K562 (cell line): ENCODE data around the gene FABP3. TPM values are rescaled to one million over a fixed set of nuclear protein-coding genes. Genes with fewer than 3 reads are reported as not detected.

Experiments
- ATAC-seq: fragments of 200-7000 bp; cut with Tn5 transposase; 3 replicates; pipeline ENCODE4 v1.9.1; 2020; ENCODE audit warnings: moderate library complexity
- BruUV-seq: library from RNA; stranded (reverse); fragments of 400-500 nt; replicated peaks from 2 replicates; lab custom pipeline; 2021; lab: Mats Ljungman, UMichigan
- CTCF ChIA-PET: fragments of 300-600 bp; formaldehyde crosslinking; extraction: SDS; loops from one replicate; lab custom pipeline; 2021; ENCODE audit warnings: low intra/inter-chr PET ratio; lab: Yijun Ruan, JAX
- POLR2A ChIA-PET: fragments of 300-600, 350-650 bp; sonication (Branson Sonifier 250); formaldehyde crosslinking; extraction: SDS; loops from one replicate; lab custom pipeline; 2021; ENCODE audit warnings: antibody characterized with exemption, inconsistent platforms; lab: Yijun Ruan, JAX
- DNase-seq, 4 experiments: peaks; one replicate each; pipeline versions ENCODE4 v3.0.0 to v3.0.0-alpha.2; 2011 to 2018; ENCODE audit warnings: low spot score in 3 of 4, mixed read lengths in 3 of 4; ENCODE audit errors: extremely low read depth in 1 of 4
- FAIRE-seq: peaks from 2 replicates; lab custom pipeline; 2011; peaks lifted over from hg19 to GRCh38; lab: Jason Lieb, UNC
- H2AFZ ChIP-seq: 2 replicates; pipeline ENCODE4 v1.6.0; 2011; ENCODE audit warnings: low read depth, low read length, control low read depth, inconsistent platforms
- H3K27ac ChIP-seq: fragments of 200-600 bp; 3 replicates; pipeline ENCODE4 v1.8.0; 2011; ENCODE audit warnings: low read depth, mild to moderate bottlenecking, control low read depth, inconsistent platforms, low read length, moderate library complexity, mixed read lengths; ENCODE audit errors: extremely low read depth
- H3K27me3 ChIP-seq, 2 experiments: fragments of 300-600 bp in 1 of 2; 2 replicates in 1 of 2; 3 replicates in 1 of 2; pipeline versions ENCODE4 v1.6.0 to v1.8.0; 2011; ENCODE audit warnings: inconsistent platforms in 2 of 2, low read length in 2 of 2, mild to moderate bottlenecking in 1 of 2, mixed read lengths in 1 of 2, moderate library complexity in 1 of 2; ENCODE audit not compliant: control insufficient read depth in 2 of 2, insufficient read depth in 2 of 2
- H3K36me3 ChIP-seq: fragments of 300-600 bp; 3 replicates; pipeline ENCODE4 v1.8.0; 2011; ENCODE audit warnings: mild to moderate bottlenecking, low read length, inconsistent platforms; ENCODE audit not compliant: control insufficient read depth, insufficient read depth
- H3K4me1 ChIP-seq, 2 experiments: fragments of 200-600 bp in 1 of 2; replicated peaks in 1 of 2; 2 replicates in 1 of 2; 3 replicates in 1 of 2; pipeline versions ENCODE4 v1.5.1 to v1.8.0; 2011; ENCODE audit warnings: inconsistent platforms in 2 of 2, low read length in 2 of 2, mild to moderate bottlenecking in 1 of 2, mixed read lengths in 1 of 2, moderate library complexity in 1 of 2; ENCODE audit not compliant: control insufficient read depth in 2 of 2, insufficient read depth in 2 of 2
- H3K4me2 ChIP-seq: 2 replicates; pipeline ENCODE4 v1.6.1; 2011; ENCODE audit warnings: low read length, control low read depth, inconsistent platforms, mixed read lengths; ENCODE audit not compliant: insufficient read depth
- H3K4me3 ChIP-seq: fragments of 200-600 bp; sonication (generic), shearing (Covaris generic); 2 replicates; pipeline ENCODE4 v1.5.1; 2016; ENCODE audit warnings: control low read depth, inconsistent platforms
- H3K79me2 ChIP-seq: fragments of 200-600 bp; 3 replicates; pipeline ENCODE4 v1.8.0; 2011; ENCODE audit warnings: low read length, inconsistent platforms; ENCODE audit not compliant: control insufficient read depth, insufficient read depth
- H3K9ac ChIP-seq, 2 experiments: 2 replicates each; pipeline versions ENCODE4 v1.6.0 to v1.6.1; 2011; ENCODE audit warnings: low read depth in 2 of 2, low read length in 2 of 2, control low read depth in 1 of 2, inconsistent platforms in 1 of 2, mild to moderate bottlenecking in 1 of 2, mixed read lengths in 1 of 2; ENCODE audit not compliant: insufficient read depth in 1 of 2
- H3K9me1 ChIP-seq: one replicate; pipeline ENCODE4 v1.6.0; 2011; ENCODE audit warnings: inconsistent platforms, mild to moderate bottlenecking, low read length, moderate library complexity; ENCODE audit not compliant: control insufficient read depth, insufficient read depth
- H3K9me3 ChIP-seq: replicated peaks from 2 replicates; pipeline ENCODE4 v1.5.1; 2011; ENCODE audit warnings: low read depth, low read length, inconsistent platforms; ENCODE audit not compliant: control insufficient read depth, insufficient read depth
- H4K20me1 ChIP-seq: replicated peaks from 2 replicates; pipeline ENCODE4 v1.6.1; 2011; ENCODE audit warnings: low read length, inconsistent platforms, mixed read lengths; ENCODE audit not compliant: control insufficient read depth, insufficient read depth
- HIVEP1 ChIP-seq: fragments of 250-450 bp; sonication (Bioruptor Pico); IDR thresholded peaks from 2 replicates; pipeline ENCODE4 v1.4.0; 2020; ENCODE audit warnings: mild to moderate bottlenecking
- NCOA2 ChIP-seq, 2 experiments: fragments of 450-650 bp; IDR thresholded peaks; 2 replicates each; pipeline ENCODE4 v1.6.1; 2018; ENCODE audit warnings: mild to moderate bottlenecking in 2 of 2, moderate library complexity in 1 of 2; ENCODE audit not compliant: partially characterized antibody in 2 of 2
- NONO ChIP-seq, 2 experiments: fragments of 200-400 bp in 1 of 2; fragments of 450-650 bp in 1 of 2; formaldehyde crosslinking in 1 of 2; IDR thresholded peaks; 2 replicates each; pipeline ENCODE4 v1.6.1; 2017; ENCODE audit warnings: low read depth in 2 of 2, mild to moderate bottlenecking in 2 of 2, moderate library complexity in 2 of 2, low read length in 1 of 2
- PRMT5 ChIP-seq: sonication (generic); formaldehyde crosslinking; IDR thresholded peaks from 2 replicates; pipeline ENCODE4 v1.5.0; 2020; ENCODE audit warnings: missing genetic modification reagents
- RBM25 ChIP-seq: fragments of 200-400 bp; formaldehyde crosslinking; IDR thresholded peaks from 2 replicates; pipeline ENCODE4 v1.6.1; 2018; ENCODE audit warnings: low read length, low read depth, moderate library complexity; ENCODE audit not compliant: severe bottlenecking
- SMAD2 ChIP-seq: fragments of 150-350 bp; IDR thresholded peaks from 2 replicates; pipeline ENCODE4 v1.6.1; 2014; ENCODE audit warnings: low read depth, mild to moderate bottlenecking, low read length
- SP2 ChIP-seq: IDR thresholded peaks from 2 replicates; pipeline ENCODE4 v1.6.1; 2011; ENCODE audit warnings: mild to moderate bottlenecking, low read depth, low read length, moderate library complexity; ENCODE audit not compliant: poor library complexity, severe bottlenecking; ENCODE audit errors: extremely low read depth
- TFAM ChIP-seq: fragments of 250-450 bp; sonication (Bioruptor Pico); conservative IDR thresholded peaks from 2 replicates; pipeline ENCODE4 v1.5.0; 2021; ENCODE audit warnings: mild to moderate bottlenecking, moderate library complexity
- TGIF2 ChIP-seq: sonication (generic); formaldehyde crosslinking; IDR thresholded peaks from 2 replicates; pipeline ENCODE4 v1.8.1; 2022; ENCODE audit warnings: mild to moderate bottlenecking, missing genetic modification reagents, moderate library complexity
- ZEB2 ChIP-seq: fragments of 450-650 bp; IDR thresholded peaks from 2 replicates; pipeline ENCODE4 v1.6.1; 2016
- ZNF764 ChIP-seq: fragments of 250-450 bp; sonication (Bioruptor Pico); IDR thresholded peaks from 2 replicates; pipeline ENCODE4 v1.4.0; 2020; ENCODE audit warnings: low read depth, mild to moderate bottlenecking, moderate library complexity
- WGBS: fragments of 100-300 bp; shearing (Covaris generic); methylation state at CpG from one replicate; pipeline ENCODE4 v1.1.6; 2016; ENCODE audit warnings: low coverage, mixed read lengths; ENCODE audit not compliant: insufficient coverage; ENCODE audit errors: missing lambda C conversion rate; 5-methylcytosine and 5-hydroxymethylcytosine counted together
- in situ Hi-C: fragments of 300-500 bp; cut with MboI; formaldehyde crosslinking; loops from 4 replicates; pipeline ENCODE4 v1.15.0; 2018; ENCODE audit warnings: inconsistent platforms, mixed read lengths
- intact Hi-C: fragments of 100-400 bp; cut with micrococcal nuclease; formaldehyde crosslinking; loops from 2 replicates; pipeline ENCODE4 v1.14.2; 2022
- polyA plus RNA-seq, 8 experiments: library from polyadenylated mRNA; depleted of rRNA in 4 of 8; stranded (reverse) in 5 of 8; unstranded in 3 of 8; fragments of >200 nt; fragmentation: Nextera tagmentation in 2 of 8; fragmentation: Illumina TruSeq in 1 of 8; extraction: Ambion mirVana in 2 of 8; extraction: Trizol in 1 of 8; gene quantifications; 2 replicates each; pipeline versions ENCODE4 v1.2.1 to v1.2.3, GENCODE V29; 2011 to 2014; ENCODE audit warnings: inconsistent platforms in 1 of 8, missing spikeins in 1 of 8
- total RNA-seq, 7 experiments: library from RNA; depleted of rRNA in 6 of 7; stranded (reverse); fragments of >200 nt in 6 of 7; fragmentation: Illumina TruSeq in 2 of 7; extraction: Trizol in 2 of 7; gene quantifications; 2 replicates each; pipeline versions ENCODE4 v1.2.1 to v1.2.3, GENCODE V29; 2011 to 2021; ENCODE audit warnings: low replicate concordance in 1 of 7
- TF ChIP-seq, protein P1 (sequence below): fragments of 250-450 bp; sonication (Bioruptor Pico); IDR thresholded peaks from 2 replicates; pipeline ENCODE4 v1.5.0; 2021
- TF ChIP-seq, protein P2 (sequence below), 2 experiments: fragments of 450-650 bp in 1 of 2; sonication (generic) in 1 of 2; formaldehyde crosslinking; conservative IDR thresholded peaks; 2 replicates each; pipeline versions ENCODE4 v1.4.0 to v1.8.1; 2020 to 2022; ENCODE audit warnings: mild to moderate bottlenecking in 1 of 2, missing genetic modification reagents in 1 of 2

The FABP3 gene
- total and polyA plus RNA-seq, 9 of the 15 experiments (the other 6 are each of a cell fraction or from before 2014, with no cell fraction given), result 0.22 TPM; not detected in 8

DNA sequence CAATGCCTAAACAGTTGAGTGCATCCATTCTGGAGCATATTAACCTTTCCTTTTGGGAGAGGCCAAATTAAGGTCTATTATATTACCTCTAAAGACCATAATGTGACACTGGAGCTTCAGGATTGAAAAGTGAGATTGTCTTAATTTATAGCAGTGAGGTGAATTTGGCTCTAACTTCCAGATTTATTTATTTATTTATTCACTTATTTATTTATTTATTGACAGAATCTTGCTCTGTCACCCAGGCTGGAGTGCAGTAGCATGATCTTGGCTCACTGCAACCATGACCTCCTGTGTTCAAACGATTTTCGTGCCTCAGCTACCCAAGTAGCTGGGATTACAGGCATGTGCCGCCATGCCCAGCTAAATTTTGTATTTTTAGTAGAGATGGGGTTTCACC is 57.0 kb downstream of the FABP3 start:
- 81% methylated on average over 3 of the region's 3 CpGs for WGBS
- no peaks in the 10 kb centered on the region for H3K9me3 ChIP-seq
- H3K4me2 ChIP-seq, result no peak overlapping the region
- BruUV-seq, result no TSS peak
- peaks cover 84% of the 10 kb centered on the region for H3K36me3 ChIP-seq
- CTCF ChIA-PET, result no interaction called here
- H4K20me1 ChIP-seq, result no peaks in the 10 kb centered on the region
- no peak for DNase-seq
- in situ Hi-C loops, result no loop called here
- no peak for FAIRE-seq
- TF ChIP-seq SMAD2 (no peak), NONO (IDR thresholded peaks at IDR 0.05; ENCODE audit: low read depth in 2 of 2, low read length in 1 of 2) (no peak), NCOA2 (IDR thresholded peaks at IDR 0.05; ENCODE audit: partially characterized antibody in 2 of 2) (no peak), SP2 (no peak), PRMT5 (CRISPR knock-in tag) (no peak), ZEB2 (no peak), HIVEP1 (CRISPR knock-in tag) (no peak), RBM25 (no peak), TFAM (CRISPR knock-in tag) (no peak), ZNF764 (no peak), TGIF2 (CRISPR knock-in tag) (no peak)
- TF ChIP-seq, protein P1, sequence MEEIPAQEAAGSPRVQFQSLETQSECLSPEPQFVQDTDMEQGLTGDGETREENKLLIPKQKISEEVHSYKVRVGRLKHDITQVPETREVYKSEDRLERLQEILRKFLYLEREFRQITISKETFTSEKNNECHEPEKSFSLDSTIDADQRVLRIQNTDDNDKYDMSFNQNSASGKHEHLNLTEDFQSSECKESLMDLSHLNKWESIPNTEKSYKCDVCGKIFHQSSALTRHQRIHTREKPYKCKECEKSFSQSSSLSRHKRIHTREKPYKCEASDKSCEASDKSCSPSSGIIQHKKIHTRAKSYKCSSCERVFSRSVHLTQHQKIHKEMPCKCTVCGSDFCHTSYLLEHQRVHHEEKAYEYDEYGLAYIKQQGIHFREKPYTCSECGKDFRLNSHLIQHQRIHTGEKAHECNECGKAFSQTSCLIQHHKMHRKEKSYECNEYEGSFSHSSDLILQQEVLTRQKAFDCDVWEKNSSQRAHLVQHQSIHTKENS (CRISPR knock-in tag), result no peak
- TF ChIP-seq, protein P2, sequence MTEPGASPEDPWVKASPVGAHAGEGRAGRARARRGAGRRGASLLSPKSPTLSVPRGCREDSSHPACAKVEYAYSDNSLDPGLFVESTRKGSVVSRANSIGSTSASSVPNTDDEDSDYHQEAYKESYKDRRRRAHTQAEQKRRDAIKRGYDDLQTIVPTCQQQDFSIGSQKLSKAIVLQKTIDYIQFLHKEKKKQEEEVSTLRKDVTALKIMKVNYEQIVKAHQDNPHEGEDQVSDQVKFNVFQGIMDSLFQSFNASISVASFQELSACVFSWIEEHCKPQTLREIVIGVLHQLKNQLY (CRISPR knock-in tag; conservative IDR thresholded peaks at IDR 0.05), result no peak
- TF ChIP-seq, all 486 proteins: peak for 0
- Histone ChIP-seq H3K4me1 (no peaks in the 10 kb centered on the region), H3K27ac (no peak overlapping the region), H2AFZ (no peak overlapping the region), H3K9me1 (no peaks in the 10 kb centered on the region), H3K9ac (no peak overlapping the region), H3K4me3 (no peak overlapping the region), H3K79me2 (no peaks in the 10 kb centered on the region), H3K27me3 (no peaks in the 10 kb centered on the region)
- POLR2A ChIA-PET, result interaction anchor here (0.6 to 1.7 kb wide), 5 partner anchors 11 to 1798 kb away, joined by 3 to 4 read pairs (median 3); no protein-coding TSS in a partner anchor
- intact Hi-C loops, result no loop called here
- ATAC-seq, result no peak

Other genes with a start within 250 kb of the FABP3 start
- 0.05 TPM in 1 of 2 replicates, not detected in the other for gene NKAIN1, start 133.2 kb downstream of the FABP3 start, total RNA-seq (2014; rRNA removed)
- gene NKAIN1, start 133.2 kb downstream of the FABP3 start, total RNA-seq (2014; rRNA removed; fragmentation: Illumina TruSeq; extraction: Trizol), result not detected in 2 replicates
- 0.08 TPM in 1 of 2 replicates, not detected in the other for gene NKAIN1, start 133.2 kb downstream of the FABP3 start, total RNA-seq (2015; rRNA removed; fragmentation: Illumina TruSeq; extraction: Trizol)
- 0.22 TPM in 1 of 2 replicates, not detected in the other for gene NKAIN1, start 133.2 kb downstream of the FABP3 start, total RNA-seq (2021)
- gene NKAIN1, start 133.2 kb downstream of the FABP3 start, polyA plus RNA-seq (2011; rRNA removed), result 0.04 TPM in 2 replicates
- 0.07 and 0.13 TPM in 2 replicates for gene NKAIN1, start 133.2 kb downstream of the FABP3 start, polyA plus RNA-seq (2014; fragmentation: Illumina TruSeq; extraction: Trizol)
- under 1 TPM in 1 of 2 experiments, not detected in 1; 0.03 TPM for gene NKAIN1, start 133.2 kb downstream of the FABP3 start, polyA plus RNA-seq (2014; fragmentation: Nextera tagmentation; extraction: Ambion mirVana)
- 0.04 TPM in 1 of 2 replicates, not detected in the other for gene NKAIN1, start 133.2 kb downstream of the FABP3 start, polyA plus RNA-seq (2014; rRNA removed)
- gene SNRNP40, start 76.3 kb downstream of the FABP3 start, total RNA-seq (2014; rRNA removed), result 278 and 343 TPM in 2 replicates
- 198 and 205 TPM in 2 replicates for gene SNRNP40, start 76.3 kb downstream of the FABP3 start, total RNA-seq (2014; rRNA removed; fragmentation: Illumina TruSeq; extraction: Trizol)
- gene SNRNP40, start 76.3 kb downstream of the FABP3 start, total RNA-seq (2015; rRNA removed; fragmentation: Illumina TruSeq; extraction: Trizol), result 192 and 193 TPM in 2 replicates
- gene SNRNP40, start 76.3 kb downstream of the FABP3 start, total RNA-seq (2021), result 163 and 164 TPM in 2 replicates
- gene SNRNP40, start 76.3 kb downstream of the FABP3 start, polyA plus RNA-seq (2011; rRNA removed), result 184 and 230 TPM in 2 replicates
- 147 and 155 TPM in 2 replicates for gene SNRNP40, start 76.3 kb downstream of the FABP3 start, polyA plus RNA-seq (2014; fragmentation: Illumina TruSeq; extraction: Trizol)
- 10 to 100 TPM; 48.7 to 58.0 TPM for gene SNRNP40, start 76.3 kb downstream of the FABP3 start, polyA plus RNA-seq (2014; fragmentation: Nextera tagmentation; extraction: Ambion mirVana)
- gene SNRNP40, start 76.3 kb downstream of the FABP3 start, polyA plus RNA-seq (2014; rRNA removed), result 158 and 209 TPM in 2 replicates
- 49.7 and 52.9 TPM in 2 replicates for gene ZCCHC17, start 76.0 kb downstream of the FABP3 start, total RNA-seq (2014; rRNA removed)
- gene ZCCHC17, start 76.0 kb downstream of the FABP3 start, total RNA-seq (2014; rRNA removed; fragmentation: Illumina TruSeq; extraction: Trizol), result 74.7 and 89.2 TPM in 2 replicates
- 72.4 and 74.2 TPM in 2 replicates for gene ZCCHC17, start 76.0 kb downstream of the FABP3 start, total RNA-seq (2015; rRNA removed; fragmentation: Illumina TruSeq; extraction: Trizol)
- 46.9 and 49.2 TPM in 2 replicates for gene ZCCHC17, start 76.0 kb downstream of the FABP3 start, total RNA-seq (2021)
- gene ZCCHC17, start 76.0 kb downstream of the FABP3 start, polyA plus RNA-seq (2011; rRNA removed), result 81.2 and 87.8 TPM in 2 replicates
- gene ZCCHC17, start 76.0 kb downstream of the FABP3 start, polyA plus RNA-seq (2014; fragmentation: Illumina TruSeq; extraction: Trizol), result 82.4 and 96.7 TPM in 2 replicates
- gene ZCCHC17, start 76.0 kb downstream of the FABP3 start, polyA plus RNA-seq (2014; fragmentation: Nextera tagmentation; extraction: Ambion mirVana), result 100 to 1,000 TPM; 104 to 150 TPM
- 58.2 and 63.7 TPM in 2 replicates for gene ZCCHC17, start 76.0 kb downstream of the FABP3 start, polyA plus RNA-seq (2014; rRNA removed)
- gene SERINC2, start 40.1 kb upstream of the FABP3 start, total RNA-seq (2014; rRNA removed), result 0.45 TPM in 1 of 2 replicates, not detected in the other
- 0.10 and 0.15 TPM in 2 replicates for gene SERINC2, start 40.1 kb upstream of the FABP3 start, total RNA-seq (2014; rRNA removed; fragmentation: Illumina TruSeq; extraction: Trizol)
- gene SERINC2, start 40.1 kb upstream of the FABP3 start, total RNA-seq (2015; rRNA removed; fragmentation: Illumina TruSeq; extraction: Trizol), result 0.22 and 0.23 TPM in 2 replicates
- 1.2 and 1.5 TPM in 2 replicates for gene SERINC2, start 40.1 kb upstream of the FABP3 start, total RNA-seq (2021)
- 0.88 and 1.0 TPM in 2 replicates for gene SERINC2, start 40.1 kb upstream of the FABP3 start, polyA plus RNA-seq (2011; rRNA removed)
- gene SERINC2, start 40.1 kb upstream of the FABP3 start, polyA plus RNA-seq (2014; fragmentation: Illumina TruSeq; extraction: Trizol), result 0.70 and 1.2 TPM in 2 replicates
- gene SERINC2, start 40.1 kb upstream of the FABP3 start, polyA plus RNA-seq (2014; fragmentation: Nextera tagmentation; extraction: Ambion mirVana), result under 1 TPM in 1 of 2 experiments, not detected in 1; 0.07 TPM
- gene SERINC2, start 40.1 kb upstream of the FABP3 start, polyA plus RNA-seq (2014; rRNA removed), result 1.0 and 1.8 TPM in 2 replicates
- 0.05 and 0.53 TPM in 2 replicates for gene TINAGL1, start 203.4 kb upstream of the FABP3 start, total RNA-seq (2014; rRNA removed)
- gene TINAGL1, start 203.4 kb upstream of the FABP3 start, total RNA-seq (2014; rRNA removed; fragmentation: Illumina TruSeq; extraction: Trizol), result 0.07 TPM in 1 of 2 replicates, not detected in the other
- not detected in 2 replicates for gene TINAGL1, start 203.4 kb upstream of the FABP3 start, total RNA-seq (2015; rRNA removed; fragmentation: Illumina TruSeq; extraction: Trizol)
- 0.27 and 0.67 TPM in 2 replicates for gene TINAGL1, start 203.4 kb upstream of the FABP3 start, total RNA-seq (2021)
- 0.35 and 1.2 TPM in 2 replicates for gene TINAGL1, start 203.4 kb upstream of the FABP3 start, polyA plus RNA-seq (2011; rRNA removed)
- gene TINAGL1, start 203.4 kb upstream of the FABP3 start, polyA plus RNA-seq (2014; fragmentation: Illumina TruSeq; extraction: Trizol), result 0.14 TPM in 1 of 2 replicates, not detected in the other
- gene TINAGL1, start 203.4 kb upstream of the FABP3 start, polyA plus RNA-seq (2014; fragmentation: Nextera tagmentation; extraction: Ambion mirVana), result not detected
- gene TINAGL1, start 203.4 kb upstream of the FABP3 start, polyA plus RNA-seq (2014; rRNA removed), result 0.04 and 0.16 TPM in 2 replicates
- not detected in 2 replicates for gene HCRTR1, start 244.6 kb upstream of the FABP3 start, total RNA-seq (2014; rRNA removed)
- not detected in 2 replicates for gene HCRTR1, start 244.6 kb upstream of the FABP3 start, total RNA-seq (2014; rRNA removed; fragmentation: Illumina TruSeq; extraction: Trizol)
- not detected in 2 replicates for gene HCRTR1, start 244.6 kb upstream of the FABP3 start, total RNA-seq (2015; rRNA removed; fragmentation: Illumina TruSeq; extraction: Trizol)
- not detected in 2 replicates for gene HCRTR1, start 244.6 kb upstream of the FABP3 start, total RNA-seq (2021)
- gene HCRTR1, start 244.6 kb upstream of the FABP3 start, polyA plus RNA-seq (2011; rRNA removed), result not detected in 2 replicates
- not detected in 2 replicates for gene HCRTR1, start 244.6 kb upstream of the FABP3 start, polyA plus RNA-seq (2014; fragmentation: Illumina TruSeq; extraction: Trizol)
- gene HCRTR1, start 244.6 kb upstream of the FABP3 start, polyA plus RNA-seq (2014; fragmentation: Nextera tagmentation; extraction: Ambion mirVana), result not detected
- not detected in 2 replicates for gene HCRTR1, start 244.6 kb upstream of the FABP3 start, polyA plus RNA-seq (2014; rRNA removed)